GM21367 (cell line): Measurements from ENCODE around the gene HSD17B2.
"Not testable (repeated sequence)": the region's sequence is repeated elsewhere in the genome, so short reads cannot be mapped to it uniquely, and the experiment has no call there.

Source experiments
- ATAC-seq: cut with Tn5 transposase; IDR thresholded peaks from one replicate; pipeline ENCODE4 v1.9.1; 2021; ENCODE audit not compliant: unreplicated experiment

HSD17B2 gene

GRCh38 chr16:82074019-82074558 is 39.0 kb downstream of the HSD17B2 start:
- ATAC-seq = no peak

- ATAC-seq = no peak
Measured at GRCh38 chr16:82078125-82078524, 43.1 kb downstream of the HSD17B2 start.

GRCh38 chr16:82079892-82080291 is 44.8 kb downstream of the HSD17B2 start:
- no peak for ATAC-seq

DNA sequence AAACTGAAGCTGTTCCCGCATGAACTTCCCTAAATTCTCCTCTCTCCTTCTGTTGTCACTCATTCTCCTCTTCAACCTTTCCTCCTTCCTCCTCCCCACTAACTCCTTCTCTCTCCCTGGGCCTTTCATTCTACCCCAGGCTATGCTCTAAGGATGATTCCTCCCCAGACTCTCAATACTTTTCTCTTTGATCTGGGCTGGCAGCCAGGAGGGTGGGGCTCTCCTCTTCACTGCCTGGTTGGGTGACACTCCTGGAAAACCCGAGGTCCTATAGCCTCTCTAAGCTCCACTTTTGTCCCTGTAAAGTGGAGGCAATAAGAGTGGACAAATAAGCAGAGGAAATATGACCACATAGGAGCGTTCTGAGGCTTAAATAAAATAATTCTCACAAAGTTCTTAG is 46.2 kb downstream of the HSD17B2 start:
- ATAC-seq = no peak

- no peak for ATAC-seq
Measured at GRCh38 chr16:82082097-82082496, 47.0 kb downstream of the HSD17B2 start.

- no peak for ATAC-seq
Measured at GRCh38 chr16:82082543-82083244, 47.6 kb downstream of the HSD17B2 start.

GRCh38 chr16:82083710-82084353 is 48.8 kb downstream of the HSD17B2 start:
- ATAC-seq = no peak

DNA sequence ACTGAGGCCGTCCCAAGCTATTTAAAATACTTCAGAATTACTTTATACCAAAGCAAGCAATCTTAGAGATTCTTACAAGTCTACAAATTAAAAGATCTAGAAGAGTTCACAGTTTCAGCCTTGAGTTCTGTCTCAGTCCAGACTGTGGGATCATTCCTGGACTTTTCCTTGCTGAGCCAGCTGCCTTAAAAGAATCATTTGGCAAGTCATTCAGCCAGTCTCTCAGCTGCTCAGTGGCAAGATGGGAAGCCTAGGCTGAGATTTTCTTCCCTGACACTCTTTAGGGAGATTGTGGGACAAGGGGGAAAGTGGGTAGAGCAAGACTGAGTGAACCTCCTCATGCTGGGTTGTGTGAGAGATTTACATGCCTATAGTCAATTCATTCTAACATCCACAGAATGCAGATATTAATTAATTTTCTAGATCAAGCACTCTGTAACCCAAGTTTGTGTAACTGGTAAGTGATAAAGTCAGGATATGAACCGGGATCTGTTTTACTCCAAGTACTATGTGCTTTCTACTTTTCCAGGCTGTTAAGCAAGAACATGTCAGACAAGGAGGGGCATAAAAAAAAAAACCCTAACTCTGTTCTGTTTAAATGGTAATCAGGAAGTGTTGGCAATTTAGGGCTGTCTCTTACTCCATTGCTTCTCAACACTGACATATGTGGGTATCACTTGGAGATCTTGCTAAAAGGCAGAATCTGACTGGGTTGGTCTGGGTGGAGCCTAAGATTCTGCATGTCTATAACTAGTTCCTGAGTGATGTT is 50.1 kb downstream of the HSD17B2 start:
- ATAC-seq = no peak

DNA sequence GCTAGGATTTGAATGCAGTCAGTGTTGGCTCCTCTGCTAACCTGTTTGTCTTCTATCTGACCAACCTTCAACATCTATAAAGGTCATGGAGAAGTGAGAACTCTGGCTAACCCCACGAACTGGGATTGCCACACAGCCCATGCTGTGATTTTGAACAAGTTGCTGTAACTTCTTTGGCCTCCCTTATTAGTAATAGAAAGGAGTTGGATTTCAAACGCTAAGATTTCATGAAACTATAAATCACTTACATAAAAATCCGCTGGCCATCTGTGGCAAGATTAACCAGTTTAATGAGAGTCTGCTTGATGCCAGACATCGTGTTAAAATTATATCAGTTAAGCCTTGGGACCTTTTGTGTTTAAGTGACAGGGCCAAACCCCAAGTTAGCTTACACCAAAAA is 53.4 kb downstream of the HSD17B2 start:
- no peak for ATAC-seq

DNA sequence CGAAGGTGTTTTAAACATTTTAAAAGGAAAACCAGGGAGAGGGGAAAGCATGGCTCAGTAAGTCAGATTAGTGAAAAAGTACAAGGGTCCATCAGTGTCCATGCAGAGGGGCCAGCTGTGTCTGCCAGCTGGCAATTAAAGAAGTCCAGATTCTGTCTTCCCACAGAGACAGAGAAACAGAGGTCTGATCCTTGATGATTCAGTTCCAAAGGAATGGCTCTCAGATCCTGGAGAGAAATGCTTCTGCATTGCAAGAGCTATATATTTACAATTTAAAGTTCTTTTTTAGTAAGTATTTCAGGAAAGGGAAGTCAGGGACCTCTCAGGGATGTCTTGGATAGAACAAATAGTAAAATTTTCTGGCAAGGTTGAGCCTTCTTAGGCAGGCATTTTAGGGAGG is 56.2 kb downstream of the HSD17B2 start:
- no peak for ATAC-seq

DNA sequence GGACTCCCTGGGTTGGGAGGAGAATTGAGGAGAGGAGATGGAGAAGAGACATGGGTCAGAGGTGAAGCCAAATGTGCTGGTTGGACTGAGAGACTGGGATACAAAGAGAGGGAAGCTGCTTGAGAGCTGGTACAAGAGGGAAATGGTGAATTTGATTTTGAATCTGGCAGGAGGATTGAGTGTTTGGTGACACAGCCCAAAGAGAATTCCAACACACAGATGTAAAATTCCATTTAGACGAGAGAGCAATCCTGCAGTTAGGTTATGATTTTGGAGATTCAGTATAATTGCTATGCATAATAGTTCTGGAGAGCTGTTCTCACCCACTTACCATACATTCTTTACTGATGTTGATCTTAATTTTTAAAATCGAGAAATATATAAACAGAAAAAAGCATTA is 57.7 kb downstream of the HSD17B2 start:
- ATAC-seq = no peak

GRCh38 chr16:82093666-82094300 is 58.7 kb downstream of the HSD17B2 start:
- ATAC-seq = no peak

GRCh38 chr16:82094942-82095540 is 60.0 kb downstream of the HSD17B2 start:
- ATAC-seq = no peak

DNA sequence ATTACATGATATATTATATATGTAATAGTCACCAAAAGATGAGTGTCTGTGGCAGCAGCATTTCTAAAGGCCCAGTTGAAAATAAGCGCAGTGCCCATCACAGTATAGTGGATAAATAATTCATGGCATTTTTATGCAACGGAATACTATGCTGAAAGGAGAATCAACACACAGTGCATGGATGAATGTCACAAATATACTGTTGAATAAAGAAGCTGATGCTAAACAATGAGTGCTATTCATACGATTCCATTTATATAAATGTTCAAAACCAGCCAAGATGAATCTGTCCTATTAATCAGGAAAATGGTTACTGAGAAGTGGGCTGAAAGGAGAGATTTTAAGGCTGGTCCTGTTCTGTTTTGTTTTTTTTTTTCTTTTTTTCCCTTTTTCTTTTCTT is 61.6 kb downstream of the HSD17B2 start:
- ATAC-seq = no peak

GRCh38 chr16:82105107-82105506 is 70.1 kb downstream of the HSD17B2 start:
- no peak for ATAC-seq

GRCh38 chr16:82108100-82108499 is 73.0 kb downstream of the HSD17B2 start:
- ATAC-seq = no peak

GRCh38 chr16:82108774-82109173 is 73.7 kb downstream of the HSD17B2 start:
- ATAC-seq = no peak

- not testable (repeated sequence) for ATAC-seq
Measured at GRCh38 chr16:82109266-82109665, 74.2 kb downstream of the HSD17B2 start.

DNA sequence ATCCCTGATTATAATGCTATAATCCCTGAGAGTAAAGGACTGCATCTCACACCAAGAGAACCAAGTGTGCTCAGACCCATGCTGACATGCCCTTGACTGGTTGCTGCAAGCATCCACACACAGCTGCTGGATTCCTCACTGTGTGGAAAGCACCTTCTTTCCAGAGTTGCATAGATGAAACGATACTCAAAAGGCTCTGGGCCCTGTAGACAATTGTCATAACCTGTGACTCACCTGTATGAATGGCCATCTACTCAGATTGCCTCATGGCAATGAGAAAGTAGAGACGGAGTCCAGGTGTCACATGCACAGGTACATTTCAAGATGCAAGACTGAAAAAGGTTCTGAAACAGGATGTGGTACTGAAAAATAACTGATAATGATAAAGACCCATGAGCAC is 76.9 kb downstream of the HSD17B2 start:
- ATAC-seq = no peak

DNA sequence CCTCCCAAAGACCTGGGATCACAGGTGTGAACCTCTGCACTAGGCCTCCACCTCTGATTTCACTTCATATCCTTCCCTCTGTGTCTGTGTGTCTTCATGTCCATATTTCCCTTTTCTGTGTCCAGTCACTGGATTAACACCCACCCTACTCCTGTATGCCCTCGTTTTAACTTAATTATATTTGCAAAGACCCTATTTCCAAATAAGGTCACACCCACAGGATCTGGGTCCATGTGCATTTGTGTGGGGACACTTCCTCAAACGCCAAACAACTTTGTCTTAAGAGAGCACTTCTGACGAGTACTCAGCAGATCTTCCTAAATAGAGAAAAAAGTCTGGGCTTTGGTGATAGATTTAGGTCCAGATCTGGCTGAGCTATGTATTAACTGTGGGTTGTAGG is 78.7 kb downstream of the HSD17B2 start:
- ATAC-seq = no peak

- no peak for ATAC-seq
Measured at GRCh38 chr16:82116535-82116934, 81.5 kb downstream of the HSD17B2 start.
